H1 (cell line): ENCODE measurements around the gene BZW1.

Experiments used
- CREB1 ChIP-seq: IDR thresholded peaks from 2 replicates; pipeline ENCODE4 v1.6.1; 2012; ENCODE audit warnings: inconsistent platforms
- EP300 ChIP-seq, 2 experiments: IDR thresholded peaks; 1 replicate in 1 of 2; 2 replicates in 1 of 2; pipeline ENCODE4 v1.6.1; 2011 to 2012; ENCODE audit warnings: low read depth in 2 of 2, low read length in 2 of 2, mild to moderate bottlenecking in 2 of 2, borderline replicate concordance in 1 of 2, inconsistent platforms in 1 of 2, moderate library complexity in 1 of 2
- EZH2 ChIP-seq: fragments of 200-600 bp; sonication (generic); IDR thresholded peaks from 2 replicates; pipeline ENCODE4 v1.7.1; 2012; ENCODE audit warnings: low read depth, mild to moderate bottlenecking, moderate library complexity, low read length, inconsistent platforms; ENCODE audit not compliant: severe bottlenecking
- JUN ChIP-seq: IDR thresholded peaks from 2 replicates; pipeline ENCODE4 v1.6.1; 2011; ENCODE audit warnings: low read depth, mild to moderate bottlenecking, improper control_type of control experiment, low read length
- NRF1 ChIP-seq: IDR thresholded peaks from 2 replicates; pipeline ENCODE4 v1.6.1; 2011; ENCODE audit warnings: mild to moderate bottlenecking, low read depth, low read length, improper control_type of control experiment
- POLR2A ChIP-seq, 2 experiments: IDR thresholded peaks; 1 replicate in 1 of 2; 2 replicates in 1 of 2; pipeline ENCODE4 v1.6.1; 2011; ENCODE audit warnings: low read depth in 2 of 2, low read length in 2 of 2, mild to moderate bottlenecking in 2 of 2; ENCODE audit errors: control extremely low read depth in 1 of 2
- POLR2AphosphoS5 ChIP-seq: IDR thresholded peaks from 2 replicates; pipeline ENCODE4 v1.6.1; 2011; ENCODE audit warnings: low read depth, low read length
- RXRA ChIP-seq: IDR thresholded peaks from 2 replicates; pipeline ENCODE4 v1.6.1; 2011; ENCODE audit warnings: low read depth, mild to moderate bottlenecking, low read length, moderate library complexity; ENCODE audit not compliant: insufficient read depth
- SP2 ChIP-seq: IDR thresholded peaks from 2 replicates; pipeline ENCODE4 v1.6.1; 2012; ENCODE audit warnings: mild to moderate bottlenecking, low read length, inconsistent platforms
- TAF1 ChIP-seq: IDR thresholded peaks from 2 replicates; pipeline ENCODE4 v1.6.1; 2011; ENCODE audit warnings: mild to moderate bottlenecking, low read depth, low read length
- YY1 ChIP-seq: IDR thresholded peaks from 2 replicates; pipeline ENCODE4 v1.6.1; 2011; ENCODE audit warnings: low read depth, mild to moderate bottlenecking, low read length
- TF ChIP-seq, protein P1 (sequence below): IDR thresholded peaks from 2 replicates; pipeline ENCODE4 v1.6.1; 2012; ENCODE audit warnings: low read length, inconsistent platforms
- TF ChIP-seq, protein P2 (sequence below), 3 experiments: IDR thresholded peaks; 1 replicate in 2 of 3; 2 replicates in 1 of 3; pipeline versions ENCODE4 v1.5.1 to v1.6.1; 2011; ENCODE audit warnings: low read length in 3 of 3, mild to moderate bottlenecking in 3 of 3, inconsistent platforms in 2 of 3, low read depth in 1 of 3, moderate library complexity in 1 of 3; ENCODE audit not compliant: insufficient read depth in 1 of 3; ENCODE audit errors: control extremely low read depth in 1 of 3
- TF ChIP-seq, protein P3 (sequence below): IDR thresholded peaks from 2 replicates; pipeline ENCODE4 v1.6.1; 2012; ENCODE audit warnings: inconsistent platforms

GRCh38 chr2:200820573-200821234, 9.0 kb downstream of the BZW1 start:
- TF ChIP-seq JUN (no peak), POLR2AphosphoS5 (peak; percentile 39; the same call in 1 of the 2 replicates), EZH2 (no peak), YY1 (no peak), POLR2A (IDR thresholded peaks at IDR 0.05; ENCODE audit: control extremely low read depth in 1 of 2, low read depth in 2 of 2, low read length in 2 of 2) (0 out of 3 replicates have a peak, but pooled peaks of 1 of the 2 experiments have one; percentile 22), TAF1 (no peak), NRF1 (no peak), CREB1 (no peak), RXRA (no peak), EP300 (IDR thresholded peaks at IDR 0.05; ENCODE audit: borderline replicate concordance in 1 of 2, low read depth in 2 of 2, low read length in 2 of 2) (no peak), SP2 (no peak)
- TF ChIP-seq, protein P1, sequence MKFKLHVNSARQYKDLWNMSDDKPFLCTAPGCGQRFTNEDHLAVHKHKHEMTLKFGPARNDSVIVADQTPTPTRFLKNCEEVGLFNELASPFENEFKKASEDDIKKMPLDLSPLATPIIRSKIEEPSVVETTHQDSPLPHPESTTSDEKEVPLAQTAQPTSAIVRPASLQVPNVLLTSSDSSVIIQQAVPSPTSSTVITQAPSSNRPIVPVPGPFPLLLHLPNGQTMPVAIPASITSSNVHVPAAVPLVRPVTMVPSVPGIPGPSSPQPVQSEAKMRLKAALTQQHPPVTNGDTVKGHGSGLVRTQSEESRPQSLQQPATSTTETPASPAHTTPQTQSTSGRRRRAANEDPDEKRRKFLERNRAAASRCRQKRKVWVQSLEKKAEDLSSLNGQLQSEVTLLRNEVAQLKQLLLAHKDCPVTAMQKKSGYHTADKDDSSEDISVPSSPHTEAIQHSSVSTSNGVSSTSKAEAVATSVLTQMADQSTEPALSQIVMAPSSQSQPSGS, result no peak
- TF ChIP-seq, protein P2, sequence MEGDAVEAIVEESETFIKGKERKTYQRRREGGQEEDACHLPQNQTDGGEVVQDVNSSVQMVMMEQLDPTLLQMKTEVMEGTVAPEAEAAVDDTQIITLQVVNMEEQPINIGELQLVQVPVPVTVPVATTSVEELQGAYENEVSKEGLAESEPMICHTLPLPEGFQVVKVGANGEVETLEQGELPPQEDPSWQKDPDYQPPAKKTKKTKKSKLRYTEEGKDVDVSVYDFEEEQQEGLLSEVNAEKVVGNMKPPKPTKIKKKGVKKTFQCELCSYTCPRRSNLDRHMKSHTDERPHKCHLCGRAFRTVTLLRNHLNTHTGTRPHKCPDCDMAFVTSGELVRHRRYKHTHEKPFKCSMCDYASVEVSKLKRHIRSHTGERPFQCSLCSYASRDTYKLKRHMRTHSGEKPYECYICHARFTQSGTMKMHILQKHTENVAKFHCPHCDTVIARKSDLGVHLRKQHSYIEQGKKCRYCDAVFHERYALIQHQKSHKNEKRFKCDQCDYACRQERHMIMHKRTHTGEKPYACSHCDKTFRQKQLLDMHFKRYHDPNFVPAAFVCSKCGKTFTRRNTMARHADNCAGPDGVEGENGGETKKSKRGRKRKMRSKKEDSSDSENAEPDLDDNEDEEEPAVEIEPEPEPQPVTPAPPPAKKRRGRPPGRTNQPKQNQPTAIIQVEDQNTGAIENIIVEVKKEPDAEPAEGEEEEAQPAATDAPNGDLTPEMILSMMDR (IDR thresholded peaks at IDR 0.05; ENCODE audit: control extremely low read depth in 1 of 3, insufficient read depth in 1 of 3, low read depth in 1 of 3, low read length in 3 of 3), result no peak
- TF ChIP-seq, protein P3, sequence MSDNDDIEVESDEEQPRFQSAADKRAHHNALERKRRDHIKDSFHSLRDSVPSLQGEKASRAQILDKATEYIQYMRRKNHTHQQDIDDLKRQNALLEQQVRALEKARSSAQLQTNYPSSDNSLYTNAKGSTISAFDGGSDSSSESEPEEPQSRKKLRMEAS, result no peak
